Measurements from ENCODE around the gene CLK2.

GRCh38 chr1:155286544-155286943 lies 13.2 kb upstream of the CLK2 start:
- TF ChIP-seq CTCF (conservative IDR thresholded peaks at IDR 0.05): no peak
- no peak for TF ChIP-seq EZH2 (IDR thresholded peaks at IDR 0.05; ENCODE audit: low read depth)
